Effector memory CD8-positive, alpha-beta T cell (primary cell): ENCODE results near the gene COG3.

Experiments used
- ATAC-seq: fragments of 150-1000 bp; cut with Tn5 transposase; replicated peaks from 2 replicates; pipeline ENCODE4 v1.10.0; 2021; ENCODE audit warnings: mild to moderate bottlenecking, moderate library complexity
- DNase-seq, 3 experiments: peaks; one replicate each; pipeline ENCODE4 v3.0.0; 2021
- H3K27ac Mint-ChIP-seq, 2 donors: one replicate each; pipeline ENCODE4 v1.8.0; 2022; ENCODE audit warnings: mild to moderate bottlenecking in 2 of 2, mixed read lengths in 2 of 2, moderate library complexity in 2 of 2
- H3K27me3 Mint-ChIP-seq, 2 donors: one replicate each; pipeline ENCODE4 v1.8.0; 2022; ENCODE audit warnings: mixed read lengths in 2 of 2
- H3K36me3 Mint-ChIP-seq: one replicate; pipeline ENCODE4 v1.8.0; 2022; ENCODE audit warnings: mild to moderate bottlenecking, moderate library complexity, mixed read lengths; ENCODE audit not compliant: insufficient read depth
- H3K4me1 Mint-ChIP-seq, 2 donors: one replicate each; pipeline ENCODE4 v1.8.0; 2022; ENCODE audit warnings: low read depth in 2 of 2, mixed read lengths in 2 of 2
- H3K4me3 Mint-ChIP-seq, 2 donors: one replicate each; pipeline ENCODE4 v1.8.0; 2022; ENCODE audit warnings: mild to moderate bottlenecking in 2 of 2, mixed read lengths in 2 of 2, moderate library complexity in 2 of 2
- H3K9me3 Mint-ChIP-seq, 2 donors: one replicate each; pipeline ENCODE4 v1.8.0; 2022; ENCODE audit warnings: mixed read lengths in 2 of 2

Gene COG3

GRCh38 chr13:45548281-45548680, 83.5 kb downstream of the COG3 start:
- ATAC-seq (no peak), DNase-seq (no peak)
- Mint-ChIP-seq H3K4me1 (no peaks in the 10 kb centered on the region), H3K9me3 (no peaks in the 10 kb centered on the region), H3K27ac (no peak overlapping the region), H3K27me3 (peaks cover 8 to 15% of the 10 kb centered on the region in 2 donors), H3K4me3 (no peak overlapping the region), H3K36me3 (no peaks in the 10 kb centered on the region)

- peaks cover 0 to 10% of the 10 kb centered on the region in 2 donors for H3K27me3 Mint-ChIP-seq
- DNase-seq (no peak), ATAC-seq (no peak)
- H3K27ac Mint-ChIP-seq: no peak overlapping the region
- H3K9me3 Mint-ChIP-seq: no peaks in the 10 kb centered on the region
- H3K36me3 Mint-ChIP-seq: no peaks in the 10 kb centered on the region
- no peak overlapping the region for H3K4me3 Mint-ChIP-seq
- H3K4me1 Mint-ChIP-seq: no peaks in the 10 kb centered on the region
Observed at GRCh38 chr13:45554604-45555109, 89.9 kb downstream of the COG3 start.

- H3K27me3 Mint-ChIP-seq: peaks cover 17 to 23% of the 10 kb centered on the region in 2 donors
- H3K36me3 Mint-ChIP-seq: no peaks in the 10 kb centered on the region
Observed at GRCh38 chr13:45564133-45564776, 99.5 kb downstream of the COG3 start.

GRCh38 chr13:45565331-45565730, 100.6 kb downstream of the COG3 start:
- Mint-ChIP-seq H3K27me3 (peaks cover 23 to 34% of the 10 kb centered on the region in 2 donors), H3K36me3 (no peaks in the 10 kb centered on the region), H3K4me3 (no peak overlapping the region), H3K4me1 (no peaks in the 10 kb centered on the region), H3K27ac (no peak overlapping the region), H3K9me3 (peaks cover 0 to 2% of the 10 kb centered on the region in 2 donors)
- DNase-seq: no peak
- ATAC-seq: no peak

More at GRCh38 chr13:45564133-45564776, 99.5 kb downstream of the COG3 start:
- no peak overlapping the region for H3K27ac Mint-ChIP-seq
- H3K9me3 Mint-ChIP-seq: peaks cover 0 to 2% of the 10 kb centered on the region in 2 donors
- ATAC-seq (no peak), DNase-seq (no peak)
- H3K4me1 Mint-ChIP-seq: no peaks in the 10 kb centered on the region
- H3K4me3 Mint-ChIP-seq: no peak overlapping the region

GRCh38 chr13:45575146-45575829, 110.5 kb downstream of the COG3 start:
- H3K9me3 Mint-ChIP-seq: no peaks in the 10 kb centered on the region
- DNase-seq (no peak), ATAC-seq (no peak)
- H3K27me3 Mint-ChIP-seq: peaks cover 50 to 91% of the 10 kb centered on the region in 2 donors
- H3K36me3 Mint-ChIP-seq: peaks cover 2% of the 10 kb centered on the region
- H3K4me3 Mint-ChIP-seq: no peak overlapping the region
- peaks cover 0 to 3% of the 10 kb centered on the region in 2 donors for H3K4me1 Mint-ChIP-seq
- H3K27ac Mint-ChIP-seq: no peak overlapping the region

GRCh38 chr13:45575830-45576180, 111.1 kb downstream of the COG3 start:
- DNase-seq: no peak
- no peak overlapping the region for H3K4me3 Mint-ChIP-seq
- H3K27me3 Mint-ChIP-seq: peaks cover 46 to 90% of the 10 kb centered on the region in 2 donors
- no peak overlapping the region for H3K27ac Mint-ChIP-seq
- ATAC-seq: no peak
- no peaks in the 10 kb centered on the region for H3K9me3 Mint-ChIP-seq
- H3K36me3 Mint-ChIP-seq: peaks cover 2% of the 10 kb centered on the region
- peaks cover 0 to 3% of the 10 kb centered on the region in 2 donors for H3K4me1 Mint-ChIP-seq

GRCh38 chr13:45576466-45576865, 111.7 kb downstream of the COG3 start:
- H3K27ac Mint-ChIP-seq: no peak overlapping the region
- ATAC-seq (no peak), DNase-seq (no peak)
- H3K4me3 Mint-ChIP-seq: no peak overlapping the region
- H3K4me1 Mint-ChIP-seq: peaks cover 0 to 3% of the 10 kb centered on the region in 2 donors
- peaks cover 45 to 83% of the 10 kb centered on the region in 2 donors for H3K27me3 Mint-ChIP-seq
- no peaks in the 10 kb centered on the region for H3K9me3 Mint-ChIP-seq
- peaks cover 2% of the 10 kb centered on the region for H3K36me3 Mint-ChIP-seq

GRCh38 chr13:45582408-45583076, 117.8 kb downstream of the COG3 start:
- Mint-ChIP-seq H3K27me3 (peaks cover 30 to 67% of the 10 kb centered on the region in 2 donors), H3K36me3 (peaks cover 2% of the 10 kb centered on the region), H3K9me3 (no peaks in the 10 kb centered on the region), H3K4me1 (no peaks in the 10 kb centered on the region), H3K4me3 (no peak overlapping the region), H3K27ac (no peak overlapping the region)
- ATAC-seq (no peak), DNase-seq (no peak)

GRCh38 chr13:45584816-45585215, 120.1 kb downstream of the COG3 start:
- no peak for ATAC-seq
- no peak overlapping the region for H3K4me3 Mint-ChIP-seq
- H3K27ac Mint-ChIP-seq: no peak overlapping the region
- DNase-seq: no peak
- H3K9me3 Mint-ChIP-seq: no peaks in the 10 kb centered on the region
- no peaks in the 10 kb centered on the region for H3K4me1 Mint-ChIP-seq
- H3K36me3 Mint-ChIP-seq: peaks cover 3% of the 10 kb centered on the region
- H3K27me3 Mint-ChIP-seq: peaks cover 21 to 52% of the 10 kb centered on the region in 2 donors
